ENCODE results near the gene ADAM10. TPM values are rescaled to one million over a fixed set of nuclear protein-coding genes. Genes with fewer than 3 reads are reported as not detected.
"Not testable (repeated sequence)": the region's sequence is repeated elsewhere in the genome, so short reads cannot be mapped to it uniquely, and the experiment has no call there.

Gene ADAM10
- total and polyA plus RNA-seq, 2 experiments from 2014 or later, result 110 to 163 TPM

GRCh38 chr15:58771621-58772250 lies 22.2 kb upstream of the ADAM10 start:
- Histone ChIP-seq H3K27me3 (no peaks in the 10 kb centered on the region), H3K36me3 (no peaks in the 10 kb centered on the region), H3K27ac (peak overlapping the region; percentile 88), H3K4me3 (peak overlapping the region; percentile 80), H3K9me3 (ENCODE audit: low read depth) (no peaks in the 10 kb centered on the region), H3K4me1 (ENCODE audit: low read depth) (peaks cover 22% of the 10 kb centered on the region)
- no peak for DNase-seq (ENCODE audit: low read depth in 1 of 2, low spot score in 1 of 2)
- TF ChIP-seq CTCF (IDR thresholded peaks at IDR 0.05; ENCODE audit: low read depth, low read length), result no peak

- Histone ChIP-seq H3K36me3 (no peaks in the 10 kb centered on the region), H3K4me1 (ENCODE audit: low read depth) (peaks cover 22% of the 10 kb centered on the region), H3K4me3 (peak within 1 kb of the TSS; percentile 80), H3K27ac (peak within 1 kb of the TSS; percentile 93), H3K27me3 (no peaks in the 10 kb centered on the region), H3K9me3 (ENCODE audit: low read depth) (no peaks in the 10 kb centered on the region)
- peak; percentile 100 for DNase-seq (ENCODE audit: low read depth in 1 of 2, low spot score in 1 of 2)
- peak; percentile 26 for TF ChIP-seq CTCF (IDR thresholded peaks at IDR 0.05; ENCODE audit: low read depth, low read length)
Measured at GRCh38 chr15:58770857-58771620, 21.5 kb upstream of the ADAM10 start, which contains the start of gene MINDY2. MINDY2 (plus strand) TSS chr15:58771302; CDS start chr15:58771396, 94 bp downstream.

GRCh38 chr15:58770519-58770856 lies 21.0 kb upstream of the ADAM10 start:
- no peaks in the 10 kb centered on the region for H3K27me3 ChIP-seq
- DNase-seq (ENCODE audit: low read depth in 1 of 2, low spot score in 1 of 2), result peak in 1 of 2 donors; percentile 92
- TF ChIP-seq CTCF (IDR thresholded peaks at IDR 0.05; ENCODE audit: low read depth, low read length), result no peak
- H3K36me3 ChIP-seq, result no peaks in the 10 kb centered on the region
- H3K9me3 ChIP-seq (ENCODE audit: low read depth), result no peaks in the 10 kb centered on the region
- H3K4me1 ChIP-seq (ENCODE audit: low read depth), result peaks cover 22% of the 10 kb centered on the region
- H3K4me3 ChIP-seq, result peak overlapping the region; percentile 12
- H3K27ac ChIP-seq, result peak overlapping the region; percentile 93

GRCh38 chr15:58768601-58769004 lies 19.1 kb upstream of the ADAM10 start:
- H3K36me3 ChIP-seq; DNase-seq (ENCODE audit: low read depth in 1 of 2, low spot score in 1 of 2); H3K27me3 ChIP-seq; H3K9me3 ChIP-seq (ENCODE audit: low read depth); H3K4me3 ChIP-seq; H3K27ac ChIP-seq: not testable (repeated sequence)
- peaks cover 16% of the 10 kb centered on the region for H3K4me1 ChIP-seq (ENCODE audit: low read depth)

- no peak overlapping the region for H3K27ac ChIP-seq
- H3K9me3 ChIP-seq (ENCODE audit: low read depth), result peaks cover 4% of the 10 kb centered on the region
- no peaks in the 10 kb centered on the region for H3K36me3 ChIP-seq
- H3K4me1 ChIP-seq (ENCODE audit: low read depth), result peaks cover 6% of the 10 kb centered on the region
- DNase-seq (ENCODE audit: low read depth in 1 of 2, low spot score in 1 of 2), result no peak
- H3K27me3 ChIP-seq, result no peaks in the 10 kb centered on the region
- no peak for TF ChIP-seq CTCF (IDR thresholded peaks at IDR 0.05; ENCODE audit: low read depth, low read length)
- H3K4me3 ChIP-seq, result no peak overlapping the region
Measured at GRCh38 chr15:58766290-58766689, 16.8 kb upstream of the ADAM10 start.

GRCh38 chr15:58764468-58764867 lies 15.0 kb upstream of the ADAM10 start:
- Histone ChIP-seq H3K9me3 (ENCODE audit: low read depth) (peaks cover 4% of the 10 kb centered on the region), H3K4me3 (no peak overlapping the region), H3K36me3 (no peaks in the 10 kb centered on the region), H3K4me1 (ENCODE audit: low read depth) (no peaks in the 10 kb centered on the region), H3K27ac (no peak overlapping the region), H3K27me3 (no peaks in the 10 kb centered on the region)
- no peak for DNase-seq (ENCODE audit: low read depth in 1 of 2, low spot score in 1 of 2)
- TF ChIP-seq CTCF (IDR thresholded peaks at IDR 0.05; ENCODE audit: low read depth, low read length), result no peak

Measured in cardiac muscle cell (in vitro differentiated cells and primary cell).